Amygdala (tissue), 56 donors: ENCODE data around the gene CCNO.

Experiments
- DNase-seq, 56 donors: peaks; one replicate each; lab custom pipeline; 2025; lab: John Stamatoyannopoulos, UW

Gene CCNO

GRCh38 chr5:55223812-55224240, 9.6 kb downstream of the CCNO start:
- no peak for DNase-seq

- DNase-seq = no peak
These were observed 10.2 kb downstream of the CCNO start for GRCh38 chr5:55222985-55223811.

GRCh38 chr5:55222092-55222984, 11.1 kb downstream of the CCNO start:
- no peak for DNase-seq

- no peak for DNase-seq
These were observed 12.8 kb downstream of the CCNO start for GRCh38 chr5:55220433-55221185.

GRCh38 chr5:55219770-55220169, 13.6 kb downstream of the CCNO start:
- DNase-seq = no peak

GRCh38 chr5:55218967-55219366, 14.4 kb downstream of the CCNO start:
- DNase-seq = no peak

- no peak for DNase-seq
These were observed 22.1 kb downstream of the CCNO start for GRCh38 chr5:55211184-55211874.

GRCh38 chr5:55205001-55205400, 28.4 kb downstream of the CCNO start:
- no peak for DNase-seq

GRCh38 chr5:55191165-55191564, 42.2 kb downstream of the CCNO start:
- DNase-seq = no peak

- no peak for DNase-seq
These were observed 44.5 kb downstream of the CCNO start for GRCh38 chr5:55188656-55189540.

GRCh38 chr5:55187370-55187769, 46.0 kb downstream of the CCNO start:
- DNase-seq = no peak
